Stimulated activated CD8-positive, alpha-beta memory T cell treated with anti-CD3 and anti-CD28 coated beads, Interleukin-4, amount 100 ng/mL, for 4 hours (primary cell): Measurements from ENCODE around the gene SFXN2.

Experiments used
- DNase-seq, 2 donors: peaks; one replicate each; pipeline ENCODE4 v3.0.0-alpha.2; 2020; ENCODE audit warnings: low read depth in 2 of 2, low spot score in 1 of 2

SFXN2 gene

GRCh38 chr10:102775935-102776669, 61.7 kb downstream of the SFXN2 start:
- DNase-seq, result no peak

- DNase-seq, result no peak
Observed at GRCh38 chr10:102776779-102777456, 62.5 kb downstream of the SFXN2 start.

DNA sequence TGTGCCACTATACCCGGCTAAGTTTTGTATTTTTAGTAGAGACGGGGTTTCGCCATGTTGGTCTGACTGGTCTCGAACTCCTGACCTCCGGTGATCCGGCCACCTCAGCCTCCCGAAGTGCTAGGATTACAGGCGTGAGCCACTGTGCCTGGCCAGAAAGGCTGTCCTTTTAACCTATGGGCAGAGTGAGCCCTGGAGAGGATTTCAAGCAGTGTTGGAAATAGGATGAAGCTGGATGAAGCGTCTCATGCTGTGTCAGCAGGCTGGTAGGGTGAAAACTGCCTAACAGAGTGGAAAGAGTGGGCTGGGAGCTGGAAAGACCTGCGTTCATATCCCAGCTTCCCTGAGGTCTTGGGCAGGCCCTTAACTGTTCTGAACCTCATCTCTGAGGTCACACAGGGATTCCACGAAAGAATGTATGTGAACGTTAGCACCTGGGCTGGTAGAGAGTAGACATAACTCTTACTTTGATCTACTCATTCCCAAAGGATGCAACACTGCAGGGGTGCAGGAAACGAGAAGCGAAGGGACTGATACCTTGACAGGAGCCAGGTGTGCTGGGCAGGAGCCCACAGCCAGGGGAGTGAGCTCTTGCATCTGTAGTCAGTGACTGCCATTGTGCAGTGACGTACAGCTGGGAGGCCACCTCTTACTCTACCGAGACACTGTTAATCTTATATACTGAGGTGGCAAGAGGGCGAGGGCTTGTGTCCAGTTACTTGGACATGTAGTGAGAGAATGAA, 63.4 kb downstream of the SFXN2 start:
- DNase-seq, result no peak

- no peak for DNase-seq
Observed at GRCh38 chr10:102778781-102779180, 64.3 kb downstream of the SFXN2 start.

DNA sequence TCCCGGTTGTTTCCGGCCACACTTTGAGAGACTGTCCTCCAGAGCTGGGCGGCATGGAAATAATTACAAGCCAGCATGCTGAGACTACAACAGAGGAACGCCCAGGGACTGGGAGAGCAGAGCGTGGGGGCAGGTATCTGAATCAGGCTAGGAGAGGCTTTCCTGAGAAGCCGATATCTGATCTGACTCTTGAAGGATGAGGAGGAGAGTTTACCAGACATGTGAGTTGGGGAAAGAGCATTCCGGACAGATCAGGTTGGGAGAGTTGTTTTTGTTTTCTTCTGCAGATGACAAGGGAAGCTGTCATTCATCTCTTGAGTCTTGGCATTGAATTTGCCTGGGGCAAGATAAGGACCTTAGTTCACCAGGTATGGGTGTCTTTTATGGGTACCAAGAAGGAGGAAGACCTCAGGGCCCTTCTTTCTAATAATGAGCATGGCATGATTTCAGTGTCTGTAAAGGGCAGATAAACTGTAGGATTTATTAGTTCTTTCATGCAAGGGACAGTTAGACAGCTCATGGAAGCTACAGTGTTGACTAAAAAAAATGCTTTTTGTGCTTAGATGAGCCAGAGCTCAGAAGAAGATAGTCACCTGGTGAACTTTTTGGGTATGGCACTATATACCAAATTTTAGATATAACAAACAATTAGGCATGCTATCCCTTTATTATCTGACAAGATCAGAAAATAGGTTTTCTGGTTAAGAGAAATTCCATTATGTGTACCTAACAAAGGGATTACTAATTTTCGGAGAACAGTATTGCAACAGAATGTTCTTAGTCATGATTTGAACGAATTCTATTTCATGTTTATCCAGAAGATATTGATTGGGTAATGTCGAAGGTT, 65.5 kb downstream of the SFXN2 start:
- no peak for DNase-seq

- no peak for DNase-seq
Observed at GRCh38 chr10:102780527-102780808, 66.0 kb downstream of the SFXN2 start.

DNA sequence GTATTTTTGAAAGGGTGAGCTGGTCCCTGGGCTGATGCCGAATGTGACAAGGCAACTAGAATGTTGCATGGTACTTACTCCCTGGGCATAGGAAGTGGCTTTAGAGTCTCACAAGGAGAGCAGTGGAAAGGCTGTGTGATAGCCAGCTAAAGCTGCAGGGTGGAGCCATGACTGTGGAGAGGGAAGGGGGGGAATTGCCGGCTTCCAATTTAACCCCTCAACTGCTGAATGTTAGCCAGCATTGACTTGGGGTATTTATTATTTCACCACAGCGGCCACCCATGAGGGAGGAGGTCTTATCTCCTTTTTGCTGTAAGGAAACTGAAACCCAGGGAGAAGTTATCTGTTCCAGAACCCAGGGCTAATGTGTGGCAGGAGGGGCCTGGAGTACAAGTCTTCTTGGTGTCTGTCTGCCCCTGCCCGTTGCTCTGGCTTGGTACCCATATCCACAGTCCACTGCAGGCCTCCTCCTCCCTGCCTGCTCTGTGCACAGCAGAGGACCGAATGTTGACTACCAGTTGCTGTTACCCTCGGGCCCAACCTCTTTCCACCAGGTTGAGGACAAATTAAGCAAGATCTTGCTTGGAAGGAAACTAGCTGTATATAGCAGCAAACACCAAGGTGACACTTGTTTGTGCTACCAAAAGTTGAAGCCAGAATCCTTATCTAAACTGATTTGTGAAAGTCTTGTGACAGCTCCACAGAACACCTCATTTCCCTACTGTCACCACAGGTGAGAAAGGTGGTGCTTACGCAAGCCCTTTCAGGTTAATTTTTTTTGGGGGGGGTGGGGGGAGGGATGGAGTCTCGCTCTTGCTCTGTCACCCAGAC, 66.9 kb downstream of the SFXN2 start:
- DNase-seq, result no peak

GRCh38 chr10:102781921-102782557, 67.6 kb downstream of the SFXN2 start:
- DNase-seq, result no peak

GRCh38 chr10:102782673-102783551, 68.5 kb downstream of the SFXN2 start:
- no peak for DNase-seq

DNA sequence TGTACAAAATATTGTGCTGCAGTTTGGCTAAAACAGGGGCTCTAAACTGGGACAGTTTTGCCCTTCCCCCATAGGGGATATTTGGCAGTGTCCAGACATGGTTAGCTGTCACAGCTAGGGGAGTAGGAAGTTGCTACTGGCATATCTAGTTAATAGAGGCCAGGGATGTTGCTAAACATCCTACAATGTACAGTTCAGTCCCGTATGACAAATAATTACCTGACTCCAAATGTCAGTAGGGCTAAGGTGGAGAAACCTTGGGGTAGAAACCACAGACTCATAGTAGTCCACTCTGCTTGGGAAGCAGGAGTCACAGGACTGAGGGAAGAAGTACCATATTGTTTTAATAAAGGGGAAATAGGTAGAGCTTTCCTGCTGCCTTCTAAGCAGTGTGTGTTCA, 69.1 kb downstream of the SFXN2 start:
- no peak for DNase-seq

DNA sequence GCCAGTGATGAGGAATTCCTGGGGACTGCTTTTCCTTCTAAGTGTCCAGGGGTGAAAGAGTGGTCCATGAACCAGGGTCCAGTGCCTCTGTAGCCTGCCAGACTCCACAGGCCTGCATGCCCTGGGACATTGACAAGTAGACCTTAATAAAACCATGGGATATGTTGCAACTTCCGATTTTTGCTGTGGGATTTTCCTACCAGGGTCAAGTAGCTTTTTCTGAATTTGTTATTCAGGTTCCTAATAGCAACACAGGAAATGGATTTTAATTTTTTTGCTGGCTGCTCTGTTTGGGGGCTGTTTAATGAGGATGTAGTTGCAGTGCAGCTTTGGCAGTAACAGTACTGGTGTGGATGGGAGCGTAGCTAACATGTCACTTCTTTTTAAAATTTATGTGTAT, 71.4 kb downstream of the SFXN2 start:
- DNase-seq, result no peak

GRCh38 chr10:102791754-102792395, 77.4 kb downstream of the SFXN2 start:
- DNase-seq, result no peak
